ENCODE data around the gene SLC41A2. TPM values are rescaled to one million over a fixed set of nuclear protein-coding genes. Genes with fewer than 3 reads are reported as not detected.

Gene SLC41A2
- total and polyA plus RNA-seq, 10 of the 15 experiments (the other 5 are each of a cell fraction or from before 2014, with no cell fraction given), result 3.5 to 19.0 (median 11.3) TPM

- TF ChIP-seq STAT1 (conservative IDR thresholded peaks at IDR 0.05) (no peak), ZBTB33 (IDR thresholded peaks at IDR 0.05) (no peak), PRDM15 (CRISPR knock-in tag; IDR thresholded peaks at IDR 0.05) (no peak), ZNF217 (IDR thresholded peaks at IDR 0.05) (peak; percentile 55; the same call in 1 of the 2 replicates), PML (IDR thresholded peaks at IDR 0.05; ENCODE audit: low read length) (peak; percentile 41; the same call in 1 of the 2 replicates), SPI1 (IDR thresholded peaks at IDR 0.05; ENCODE audit: borderline replicate concordance, insufficient read depth, low read depth, low read length) (no peak), SMAD1 (IDR thresholded peaks at IDR 0.05; ENCODE audit: low read depth, partially characterized antibody) (no peak), IRF4 (IDR thresholded peaks at IDR 0.05; ENCODE audit: low read depth, low read length) (peak; percentile 100), HCFC1 (IDR thresholded peaks at IDR 0.05; ENCODE audit: low read length) (no peak), TCF12 (IDR thresholded peaks at IDR 0.05; ENCODE audit: low read depth, low read length) (peak; percentile 63), CBFB (IDR thresholded peaks at IDR 0.05; ENCODE audit: low read depth) (0 out of 2 replicates have a peak, but pooled peaks have one; percentile 11), CHD1 (IDR thresholded peaks at IDR 0.05; ENCODE audit: low read depth, low read length) (no peak), NFYA (IDR thresholded peaks at IDR 0.05; ENCODE audit: borderline replicate concordance, low read depth, low read length) (no peak), PKNOX1 (IDR thresholded peaks at IDR 0.05) (no peak), NR2F1 (conservative IDR thresholded peaks at IDR 0.05) (no peak), IKZF2 (IDR thresholded peaks at IDR 0.05) (peak; percentile 81 to 94), BACH1 (IDR thresholded peaks at IDR 0.05; ENCODE audit: borderline replicate concordance) (no peak; the same call in 1 of the 2 replicates), RCOR1 (conservative IDR thresholded peaks at IDR 0.05; ENCODE audit: low read depth, low read length) (0 out of 2 replicates have a peak, but pooled peaks have one; percentile 78), CREB1 (IDR thresholded peaks at IDR 0.05; ENCODE audit: low read depth) (no peak), RUNX3 (IDR thresholded peaks at IDR 0.05; ENCODE audit: low read length) (peak; percentile 87), USF2 (IDR thresholded peaks at IDR 0.05; ENCODE audit: borderline replicate concordance, low read depth, low read length) (no peak), HDGF (IDR thresholded peaks at IDR 0.05) (no peak), RBBP5 (conservative IDR thresholded peaks at IDR 0.05) (no peak), RELA (IDR thresholded peaks at IDR 0.05; ENCODE audit: borderline replicate concordance, partially characterized antibody) (peak; percentile 91), POLR2A (IDR thresholded peaks at IDR 0.05; ENCODE audit: low read depth, low read length) (no peak)
These were observed 27.4 kb downstream of the SLC41A2 start (continued) for GRCh38 chr12:104930388-104931326.

Measured in GM12878 (cell line).